Prostate gland (tissue), 2 donors: ENCODE data around the gene P2RY8. TPM values are rescaled to one million over a fixed set of nuclear protein-coding genes. Genes with fewer than 3 reads are reported as not detected.

Experiments
- DNase-seq: peaks from one replicate; pipeline ENCODE4 v3.0.0-alpha.2; 2019; ENCODE audit warnings: low spot score
- H3K27ac ChIP-seq, 2 donors: fragments of 200-600 bp; sonication (generic); 2 replicates each; pipeline ENCODE4 v1.5.1; 2017 to 2019
- H3K27me3 ChIP-seq: fragments of 200-600 bp; sonication (generic); replicated peaks from 2 replicates; pipeline ENCODE4 v1.5.1; 2019; ENCODE audit not compliant: insufficient read depth
- H3K36me3 ChIP-seq, 2 donors: fragments of 200-600 bp; sonication (generic); 1 replicate in 1 of 2; 2 replicates in 1 of 2; pipeline versions ENCODE4 v1.5.1 to v1.8.1; 2017 to 2019
- H3K4me1 ChIP-seq: fragments of 200-600 bp; sonication (generic); replicated peaks from 2 replicates; pipeline ENCODE4 v1.5.1; 2019
- H3K4me3 ChIP-seq, 2 donors: fragments of 200-600 bp; sonication (generic); 2 replicates each; pipeline ENCODE4 v1.5.1; 2017 to 2019
- H3K9me3 ChIP-seq: fragments of 200-600 bp; sonication (generic); 2 replicates; pipeline ENCODE4 v1.5.1; 2017
- POLR2A ChIP-seq: fragments of 450-650 bp; IDR thresholded peaks from one replicate; pipeline ENCODE4 v1.6.1; 2016; ENCODE audit warnings: antibody characterized with exemption, mild to moderate bottlenecking
- POLR2AphosphoS5 ChIP-seq: sonication (generic); formaldehyde crosslinking; IDR thresholded peaks from one replicate; pipeline ENCODE4 v1.6.1; 2017; ENCODE audit warnings: antibody characterized with exemption
- WGBS: methylation state at CpG from one replicate; pipeline ENCODE4 v1.1.5; 2018; 5-methylcytosine and 5-hydroxymethylcytosine counted together
- intact Hi-C: fragments of 100-400 bp; cut with DNase I; formaldehyde crosslinking; loops from one replicate; pipeline ENCODE4 v1.14.2; 2022
- total RNA-seq, 2 donors: library from RNA; depleted of rRNA; stranded (reverse); fragments of >200 nt; gene quantifications; one replicate each; pipeline ENCODE4 v1.1.0, GENCODE V29; 2016
- TF ChIP-seq, protein P1 (sequence below), 4 experiments: fragments of 200-600 bp in 2 of 4; fragments of 450-650 bp in 2 of 4; sonication (generic) in 2 of 4; IDR thresholded peaks; 1 replicate in 3 of 4; 2 replicates in 1 of 4; pipeline ENCODE4 v1.5.1; 2016 to 2019; ENCODE audit warnings: antibody characterized with exemption in 4 of 4, mild to moderate bottlenecking in 2 of 4, moderate library complexity in 2 of 4

The P2RY8 gene
- total RNA-seq, 2 donors from 2014 or later = 0.59 to 1.8 TPM

DNA sequence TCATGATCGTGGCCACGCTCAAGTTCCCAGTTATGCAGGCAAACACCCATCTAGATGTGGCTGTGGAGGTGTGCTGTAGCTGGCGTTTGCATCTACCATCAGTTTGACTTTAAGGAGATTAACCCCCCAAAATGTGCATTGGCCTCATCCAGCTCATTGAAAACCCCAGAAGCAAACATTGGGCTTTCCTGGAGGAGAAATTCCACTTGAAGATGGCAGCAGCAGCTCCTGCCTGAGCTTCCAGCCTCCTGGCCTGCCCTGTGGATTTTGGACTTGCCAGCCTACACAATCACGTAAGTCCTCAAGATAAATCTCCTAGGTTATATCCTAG is 114.9 kb downstream of the P2RY8 start:
- no peak overlapping the region for H3K27ac ChIP-seq
- WGBS = 100% methylated on average over 4 of the region's 4 CpGs
- no peaks in the 10 kb centered on the region for H3K27me3 ChIP-seq
- TF ChIP-seq, protein P1, sequence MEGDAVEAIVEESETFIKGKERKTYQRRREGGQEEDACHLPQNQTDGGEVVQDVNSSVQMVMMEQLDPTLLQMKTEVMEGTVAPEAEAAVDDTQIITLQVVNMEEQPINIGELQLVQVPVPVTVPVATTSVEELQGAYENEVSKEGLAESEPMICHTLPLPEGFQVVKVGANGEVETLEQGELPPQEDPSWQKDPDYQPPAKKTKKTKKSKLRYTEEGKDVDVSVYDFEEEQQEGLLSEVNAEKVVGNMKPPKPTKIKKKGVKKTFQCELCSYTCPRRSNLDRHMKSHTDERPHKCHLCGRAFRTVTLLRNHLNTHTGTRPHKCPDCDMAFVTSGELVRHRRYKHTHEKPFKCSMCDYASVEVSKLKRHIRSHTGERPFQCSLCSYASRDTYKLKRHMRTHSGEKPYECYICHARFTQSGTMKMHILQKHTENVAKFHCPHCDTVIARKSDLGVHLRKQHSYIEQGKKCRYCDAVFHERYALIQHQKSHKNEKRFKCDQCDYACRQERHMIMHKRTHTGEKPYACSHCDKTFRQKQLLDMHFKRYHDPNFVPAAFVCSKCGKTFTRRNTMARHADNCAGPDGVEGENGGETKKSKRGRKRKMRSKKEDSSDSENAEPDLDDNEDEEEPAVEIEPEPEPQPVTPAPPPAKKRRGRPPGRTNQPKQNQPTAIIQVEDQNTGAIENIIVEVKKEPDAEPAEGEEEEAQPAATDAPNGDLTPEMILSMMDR (IDR thresholded peaks at IDR 0.05) = no peak
- TF ChIP-seq POLR2AphosphoS5 = no peak
- TF ChIP-seq POLR2A = no peak
- DNase-seq = no peak
- no peak overlapping the region for H3K4me3 ChIP-seq
- intact Hi-C loops = no loop called here
- H3K36me3 ChIP-seq = peaks cover 0 to 11% of the 10 kb centered on the region in 2 donors
- H3K4me1 ChIP-seq = no peaks in the 10 kb centered on the region
- H3K9me3 ChIP-seq = no peaks in the 10 kb centered on the region

DNA sequence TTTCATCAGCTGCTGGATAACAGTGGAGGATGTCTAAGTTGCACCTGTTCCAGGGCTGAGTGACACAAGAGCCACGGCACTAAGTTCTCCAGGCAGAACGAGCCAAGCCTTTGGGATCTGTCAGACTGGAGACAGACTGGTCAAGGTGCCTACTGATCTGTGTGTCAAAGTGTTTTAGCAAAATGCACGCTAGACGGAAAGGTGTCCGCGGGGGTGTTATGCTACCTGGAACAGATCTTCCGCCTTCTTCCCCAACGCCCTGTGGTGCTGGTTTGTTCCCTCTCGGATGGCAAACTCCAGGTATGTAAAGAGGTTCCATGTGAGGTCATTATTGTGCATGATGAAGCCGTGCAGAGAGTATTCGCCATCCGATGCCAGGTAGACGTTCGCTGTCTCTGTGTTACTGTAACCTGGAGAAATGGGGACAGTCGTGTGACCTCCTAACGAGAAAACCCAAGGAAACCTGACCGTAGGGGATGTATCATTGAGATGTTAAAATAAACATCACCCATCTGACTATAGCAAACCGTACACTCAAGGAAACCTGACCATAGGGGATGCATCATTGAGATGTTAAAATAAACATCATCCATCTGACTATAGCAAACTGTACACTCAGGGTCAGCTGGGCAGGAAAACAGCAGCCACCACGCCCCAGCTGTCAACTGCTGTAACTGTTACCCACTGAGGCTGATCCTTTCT is 115.4 kb downstream of the P2RY8 start:
- Histone ChIP-seq H3K9me3 (no peaks in the 10 kb centered on the region), H3K27me3 (no peaks in the 10 kb centered on the region), H3K27ac (no peak overlapping the region), H3K4me3 (no peak overlapping the region), H3K36me3 (peaks cover 0 to 11% of the 10 kb centered on the region in 2 donors), H3K4me1 (no peaks in the 10 kb centered on the region)
- TF ChIP-seq POLR2A = no peak
- TF ChIP-seq, protein P1 (IDR thresholded peaks at IDR 0.05) = no peak
- TF ChIP-seq POLR2AphosphoS5 = no peak
- WGBS = 97% methylated on average over 19 of the region's 19 CpGs
- DNase-seq = no peak
- intact Hi-C loops = no loop called here

DNA sequence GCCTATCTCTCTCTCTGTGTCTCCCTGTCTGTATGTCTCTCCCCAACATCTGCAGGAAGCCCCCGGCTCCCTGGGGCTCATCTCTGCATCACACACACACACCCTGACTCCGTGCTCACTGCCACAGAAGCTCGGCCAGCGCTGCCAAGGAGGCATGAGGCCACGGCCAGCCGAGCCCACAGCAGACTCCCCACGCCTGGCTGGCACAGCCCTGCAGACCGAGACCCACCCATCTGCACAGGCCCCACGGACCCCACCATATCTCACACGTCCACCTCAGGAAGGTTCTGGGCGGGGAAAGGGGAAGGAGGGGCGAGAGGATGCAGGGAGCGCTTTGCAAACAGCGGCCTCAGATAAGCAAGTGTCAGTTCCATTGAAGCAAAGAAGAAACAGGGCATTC is 116.6 kb downstream of the P2RY8 start:
- WGBS = 52% methylated on average over 14 of the region's 14 CpGs
- Histone ChIP-seq H3K27ac (no peak overlapping the region), H3K36me3 (peaks cover 0 to 11% of the 10 kb centered on the region in 2 donors), H3K4me1 (no peaks in the 10 kb centered on the region), H3K27me3 (no peaks in the 10 kb centered on the region), H3K9me3 (no peaks in the 10 kb centered on the region), H3K4me3 (no peak overlapping the region)
- TF ChIP-seq POLR2A (no peak), POLR2AphosphoS5 (no peak)
- TF ChIP-seq, protein P1 (IDR thresholded peaks at IDR 0.05) = no peak
- no peak for DNase-seq
- intact Hi-C loops = no loop called here

DNA sequence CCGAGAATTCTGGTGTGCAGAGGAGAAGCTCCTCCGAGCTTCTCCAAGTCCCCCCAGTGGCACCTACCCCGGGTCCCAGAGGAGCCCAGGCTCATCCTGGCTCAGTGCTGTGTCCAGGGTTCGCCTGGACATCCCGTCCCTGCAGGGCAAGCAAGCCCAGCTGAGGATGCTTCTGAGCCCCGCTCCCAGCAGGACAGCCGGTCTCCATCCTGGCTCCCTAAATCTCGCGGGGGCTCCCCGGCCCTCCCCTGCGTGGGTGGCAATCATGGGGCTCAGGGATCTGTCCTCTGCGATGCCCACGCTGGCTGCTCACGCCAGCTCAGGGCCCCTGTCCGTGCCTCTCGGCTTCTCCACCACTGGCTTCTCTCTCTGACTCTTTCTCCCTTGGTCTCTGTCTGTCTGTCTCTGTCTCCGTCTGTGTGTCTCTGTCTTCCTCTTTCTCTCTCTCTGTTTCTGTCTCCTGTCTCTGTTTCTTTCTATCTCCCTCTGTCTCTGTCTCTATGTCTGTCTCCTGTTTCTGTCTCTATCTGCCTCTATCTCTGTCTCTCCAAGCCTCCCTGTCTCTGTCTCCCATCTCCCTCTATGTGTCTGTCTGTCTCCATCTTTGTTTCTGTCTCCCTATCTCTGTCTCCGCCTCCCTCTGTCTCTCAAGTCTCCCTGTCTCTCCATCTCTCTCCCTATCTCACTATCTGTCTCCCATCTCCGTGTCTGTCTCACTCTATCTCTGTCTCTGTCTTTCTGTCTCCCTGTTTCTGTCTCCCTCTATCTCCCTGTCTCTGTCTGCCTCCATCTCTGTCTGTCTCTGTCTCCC is 117.2 kb downstream of the P2RY8 start:
- Histone ChIP-seq H3K36me3 (peaks cover 0 to 11% of the 10 kb centered on the region in 2 donors), H3K27ac (no peak overlapping the region), H3K27me3 (no peaks in the 10 kb centered on the region), H3K4me1 (no peaks in the 10 kb centered on the region), H3K4me3 (no peak overlapping the region), H3K9me3 (no peaks in the 10 kb centered on the region)
- WGBS = 90% methylated on average over 19 of the region's 19 CpGs
- TF ChIP-seq, protein P1 (IDR thresholded peaks at IDR 0.05) = no peak
- no peak for TF ChIP-seq POLR2A
- DNase-seq = no peak
- intact Hi-C loops = no loop called here
